Endothelial cell of umbilical vein (primary cell): Measurements from ENCODE around the gene ULK4. TPM values are rescaled to one million over a fixed set of nuclear protein-coding genes. Genes with fewer than 3 reads are reported as not detected.

Experiments
- BruUV-seq: library from RNA; stranded (reverse); fragments of 400-500 nt; replicated peaks from 2 replicates; lab custom pipeline; 2021; lab: Mats Ljungman, UMichigan
- CTCF ChIA-PET: fragments of 300-600, 350-600 bp; sonication (Branson Sonifier 250); formaldehyde crosslinking; loops from one replicate; lab custom pipeline; 2021; ENCODE audit warnings: antibody characterized with exemption, inconsistent platforms; lab: Charles Lee
- POLR2A ChIA-PET: fragments of 300-600, 350-600 bp; sonication (Branson Sonifier 250); formaldehyde crosslinking; loops from one replicate; lab custom pipeline; 2021; ENCODE audit warnings: antibody characterized with exemption, inconsistent platforms; lab: Charles Lee
- DNase-seq: peaks from one replicate; pipeline ENCODE4 v3.0.0-alpha.2; 2011; ENCODE audit warnings: low read depth, low spot score
- FAIRE-seq: peaks from 2 replicates; lab custom pipeline; 2011; peaks lifted over from hg19 to GRCh38; lab: Jason Lieb, UNC
- H2AFZ ChIP-seq: 2 replicates; pipeline ENCODE4 v1.6.0; 2012; ENCODE audit warnings: low read depth, low read length, control low read depth, inconsistent platforms
- H3K27ac ChIP-seq: 2 replicates; pipeline ENCODE4 v1.5.1; 2011; ENCODE audit warnings: low read depth, mild to moderate bottlenecking, control low read depth, low read length, moderate library complexity; ENCODE audit not compliant: insufficient read depth
- H3K27me3 ChIP-seq, 2 experiments: 2 replicates each; pipeline versions ENCODE4 v1.6.0 to v1.6.1; 2011; ENCODE audit warnings: low read length in 2 of 2, mixed read lengths in 1 of 2; ENCODE audit not compliant: control insufficient read depth in 2 of 2, insufficient read depth in 2 of 2
- H3K36me3 ChIP-seq, 2 experiments: 2 replicates in 1 of 2; 3 replicates in 1 of 2; pipeline ENCODE4 v1.5.1; 2011; ENCODE audit warnings: low read length in 2 of 2, mild to moderate bottlenecking in 1 of 2, moderate library complexity in 1 of 2; ENCODE audit not compliant: control insufficient read depth in 2 of 2, insufficient read depth in 2 of 2; ENCODE audit errors: extremely low read depth in 1 of 2
- H3K4me1 ChIP-seq: 3 replicates; pipeline ENCODE4 v1.5.1; 2011; ENCODE audit warnings: mild to moderate bottlenecking, low read length; ENCODE audit not compliant: control insufficient read depth, insufficient read depth; ENCODE audit errors: extremely low read depth
- H3K4me2 ChIP-seq: 2 replicates; pipeline ENCODE4 v1.6.1; 2011; ENCODE audit warnings: low read length, control low read depth, mixed read lengths; ENCODE audit not compliant: insufficient read depth
- H3K4me3 ChIP-seq, 3 experiments: fragments of 200-600 bp in 1 of 3; sonication (generic), shearing (Covaris generic) in 1 of 3; replicated peaks in 1 of 3; 2 replicates each; pipeline ENCODE4 v1.5.1; 2011 to 2016; ENCODE audit warnings: control low read depth in 3 of 3, low read length in 3 of 3, mild to moderate bottlenecking in 2 of 3, inconsistent platforms in 1 of 3, low read depth in 1 of 3, moderate library complexity in 1 of 3; ENCODE audit not compliant: insufficient read depth in 1 of 3
- H3K79me2 ChIP-seq: 2 replicates; pipeline ENCODE4 v1.6.0; 2012; ENCODE audit warnings: low read length, inconsistent platforms; ENCODE audit not compliant: control insufficient read depth, insufficient read depth
- H3K9ac ChIP-seq: replicated peaks from 2 replicates; pipeline ENCODE3; 2011; ENCODE audit warnings: low read length, control low read depth; ENCODE audit not compliant: insufficient read depth; ENCODE audit errors: extremely low read depth
- H3K9me1 ChIP-seq: replicated peaks from 3 replicates; pipeline ENCODE4 v1.6.0; 2011; ENCODE audit warnings: mild to moderate bottlenecking, low read length; ENCODE audit not compliant: control insufficient read depth, insufficient read depth; ENCODE audit errors: extremely low read depth
- H3K9me3 ChIP-seq: replicated peaks from 2 replicates; pipeline ENCODE4 v1.5.1; 2012; ENCODE audit warnings: low read length, inconsistent platforms; ENCODE audit not compliant: control insufficient read depth, insufficient read depth
- H4K20me1 ChIP-seq: replicated peaks from 2 replicates; pipeline ENCODE3; 2011; ENCODE audit warnings: mild to moderate bottlenecking, low read length; ENCODE audit not compliant: control insufficient read depth, insufficient read depth; ENCODE audit errors: extremely low read depth
- CTCF ChIP-seq, 2 donors: IDR thresholded peaks; 1 replicate in 1 of 2; 2 replicates in 1 of 2; pipeline ENCODE4 v1.5.1; 2011; ENCODE audit warnings: low read length in 2 of 2, mild to moderate bottlenecking in 2 of 2, moderate library complexity in 2 of 2, control low read depth in 1 of 2, inconsistent platforms in 1 of 2, low read depth in 1 of 2; ENCODE audit not compliant: insufficient read depth in 1 of 2; ENCODE audit errors: extremely low read depth in 1 of 2
- EZH2 ChIP-seq: IDR thresholded peaks from 2 replicates; pipeline ENCODE4 v1.6.1; 2012; ENCODE audit warnings: borderline replicate concordance, low read depth, mild to moderate bottlenecking, moderate library complexity, low read length, inconsistent platforms; ENCODE audit not compliant: severe bottlenecking
- FOS ChIP-seq: IDR thresholded peaks from 2 replicates; pipeline ENCODE4 v1.6.1; 2011; ENCODE audit warnings: mild to moderate bottlenecking, low read length, moderate library complexity, borderline replicate concordance; ENCODE audit not compliant: insufficient read depth
- GATA2 ChIP-seq: IDR thresholded peaks from 2 replicates; pipeline ENCODE4 v1.7.0; 2011; ENCODE audit warnings: low read depth, mild to moderate bottlenecking, moderate library complexity, mixed read lengths, low read length; ENCODE audit not compliant: insufficient read length, insufficient read depth
- JUN ChIP-seq: IDR thresholded peaks from 2 replicates; pipeline ENCODE4 v1.6.1; 2011; ENCODE audit warnings: borderline replicate concordance, low read depth; ENCODE audit not compliant: insufficient read length, insufficient read depth
- MYC ChIP-seq: IDR thresholded peaks from one replicate; pipeline ENCODE4 v1.6.1; 2011; ENCODE audit warnings: mild to moderate bottlenecking, low read depth, low read length
- POLR2A ChIP-seq: IDR thresholded peaks from 2 replicates; pipeline ENCODE4 v1.6.1; 2012; ENCODE audit warnings: low read depth, mild to moderate bottlenecking, control low read depth, low read length
- POLR2AphosphoS5 ChIP-seq: IDR thresholded peaks from 2 replicates; pipeline ENCODE4 v1.6.1; 2012; ENCODE audit warnings: low read depth, mild to moderate bottlenecking, control low read depth, low read length, moderate library complexity; ENCODE audit not compliant: insufficient read depth
- dilution Hi-C: fragments of 300-500 bp; cut with MboI; formaldehyde crosslinking; loops from one replicate; pipeline ENCODE4 v1.15.0; 2019; ENCODE audit warnings: low sequenced_read_pairs; ENCODE audit not compliant: extremely low pct_ligation_motif_present
- intact Hi-C: fragments of 100-400 bp; cut with micrococcal nuclease; formaldehyde crosslinking; loops from one replicate; pipeline ENCODE4 v1.10.0; 2022
- polyA plus RNA-seq, 4 experiments: library from polyadenylated mRNA; depleted of rRNA in 3 of 4; stranded (reverse) in 3 of 4; unstranded in 1 of 4; fragments of >200 nt; gene quantifications; 2 replicates each; pipeline versions ENCODE4 v1.2.1 to v1.2.3, GENCODE V29; 2011 to 2012; ENCODE audit warnings: missing spikeins in 1 of 4
- total RNA-seq: library from RNA; stranded (reverse); gene quantifications from 2 replicates; pipeline ENCODE4 v1.2.3, GENCODE V29; 2021
- TF ChIP-seq, protein P1 (sequence below): IDR thresholded peaks from 2 replicates; pipeline ENCODE4 v1.6.1; 2011; ENCODE audit not compliant: insufficient read depth, insufficient read length

The ULK4 gene
- total and polyA plus RNA-seq, 2 donors (not counting 3 experiments of a cell fraction or from before 2014, with no cell fraction given): 3.3 to 16.0 TPM

DNA sequence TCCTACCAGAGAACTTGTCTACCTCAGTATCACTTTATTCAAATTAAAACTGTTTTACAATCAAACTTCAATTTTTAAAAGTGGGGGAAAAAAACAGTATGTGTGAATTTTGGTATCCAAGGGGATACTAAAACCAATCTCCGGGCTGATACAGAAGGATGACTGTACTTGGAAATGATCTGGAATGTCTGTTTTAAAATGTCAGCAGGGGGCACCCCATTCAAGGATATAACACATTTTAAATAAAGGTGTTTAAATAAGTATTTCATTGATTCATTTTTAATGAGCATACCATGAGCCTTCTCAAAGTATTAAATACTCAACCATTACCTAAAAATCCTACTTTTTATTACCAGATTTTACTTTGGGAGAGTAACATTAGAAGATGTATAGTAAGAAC lies 67.9 kb downstream of the ULK4 start:
- no peaks in the 10 kb centered on the region for H3K9me1 ChIP-seq
- no peak overlapping the region for H3K27ac ChIP-seq
- no peak overlapping the region for H2AFZ ChIP-seq
- TF ChIP-seq FOS: no peak
- no peak for TF ChIP-seq MYC
- peak; percentile 14 to 22 for TF ChIP-seq CTCF (IDR thresholded peaks at IDR 0.05; ENCODE audit: extremely low read depth in 1 of 2, insufficient read depth in 1 of 2, low read depth in 1 of 2, low read length in 2 of 2)
- intact Hi-C loops: loop anchor here (1.0 to 2.0 kb wide), 7 partner anchors 69 to 549 kb away; partner anchors contain the start of gene ULK4
- POLR2A ChIA-PET: no interaction called here
- H3K9ac ChIP-seq: no peak overlapping the region
- H3K79me2 ChIP-seq: no peaks in the 10 kb centered on the region
- H3K4me2 ChIP-seq: no peak overlapping the region
- no peaks in the 10 kb centered on the region for H3K9me3 ChIP-seq
- CTCF ChIA-PET: interaction anchor here (2.3 to 7.4 kb wide), 3 partner anchors 205 to 549 kb away, joined by 9 to 105 read pairs (median 52); no protein-coding TSS in a partner anchor
- FAIRE-seq: peak; percentile 55
- BruUV-seq: no TSS peak
- H3K4me3 ChIP-seq: no peak overlapping the region
- dilution Hi-C loops: no loop called here
- H3K4me1 ChIP-seq: no peaks in the 10 kb centered on the region
- H3K36me3 ChIP-seq: no peaks in the 10 kb centered on the region
- no peaks in the 10 kb centered on the region for H4K20me1 ChIP-seq
- peak; percentile 75 for DNase-seq
- H3K27me3 ChIP-seq: no peaks in the 10 kb centered on the region

DNA sequence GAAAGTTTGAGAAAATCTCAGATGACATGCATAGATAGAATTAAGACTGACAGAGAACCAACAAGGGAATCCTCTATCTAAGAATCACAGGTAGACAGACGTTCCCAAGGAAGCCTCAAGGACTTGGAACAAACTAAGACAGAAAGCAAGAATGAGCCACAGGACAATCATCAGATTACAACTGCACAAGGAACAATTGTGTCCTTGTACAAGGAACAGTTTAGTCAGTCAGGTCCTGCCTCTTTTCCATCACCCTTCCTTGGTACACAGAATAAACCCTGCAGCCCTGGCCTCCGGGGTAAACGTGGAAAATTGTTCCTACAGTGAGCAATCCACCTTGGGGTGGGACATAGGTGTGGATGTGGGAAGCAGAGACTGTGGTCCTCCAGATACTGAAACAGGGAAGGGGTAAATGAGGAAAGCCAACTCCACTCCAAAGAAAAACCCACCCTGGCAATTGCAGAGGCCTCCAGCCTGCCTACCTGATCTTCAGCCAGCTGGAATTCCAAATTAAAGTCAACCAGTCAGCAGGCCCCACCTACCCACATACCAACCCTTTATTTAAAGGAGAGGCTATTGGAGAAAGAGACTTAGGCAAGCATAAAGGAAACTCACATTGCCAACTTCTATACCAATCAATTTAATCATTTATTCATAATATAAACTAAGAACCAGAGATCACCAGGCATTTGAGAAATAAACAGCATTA lies 73.4 kb downstream of the ULK4 start:
- no peaks in the 10 kb centered on the region for H3K9me3 ChIP-seq
- H3K4me2 ChIP-seq: no peak overlapping the region
- CTCF ChIA-PET: interaction anchor here (1.1 to 1.4 kb wide), 2 partner anchors 303 to 306 kb away, joined by 3 read pairs; no protein-coding TSS in a partner anchor
- DNase-seq (no peak), FAIRE-seq (no peak)
- no peaks in the 10 kb centered on the region for H4K20me1 ChIP-seq
- H3K9me1 ChIP-seq: no peaks in the 10 kb centered on the region
- no peak overlapping the region for H3K27ac ChIP-seq
- BruUV-seq: no TSS peak
- POLR2A ChIA-PET: no interaction called here
- intact Hi-C loops (no loop called here), dilution Hi-C loops (no loop called here)
- H3K36me3 ChIP-seq: no peaks in the 10 kb centered on the region
- H2AFZ ChIP-seq: no peak overlapping the region
- no peak overlapping the region for H3K9ac ChIP-seq
- no peak for TF ChIP-seq FOS
- no peak for TF ChIP-seq POLR2AphosphoS5
- no peak for TF ChIP-seq GATA2
- no peak for TF ChIP-seq EZH2
- TF ChIP-seq, protein P1, sequence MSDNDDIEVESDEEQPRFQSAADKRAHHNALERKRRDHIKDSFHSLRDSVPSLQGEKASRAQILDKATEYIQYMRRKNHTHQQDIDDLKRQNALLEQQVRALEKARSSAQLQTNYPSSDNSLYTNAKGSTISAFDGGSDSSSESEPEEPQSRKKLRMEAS: no peak
- TF ChIP-seq JUN: no peak
- no peak for TF ChIP-seq MYC
- no peak for TF ChIP-seq POLR2A
- TF ChIP-seq CTCF (IDR thresholded peaks at IDR 0.05; ENCODE audit: extremely low read depth in 1 of 2, insufficient read depth in 1 of 2, low read depth in 1 of 2, low read length in 2 of 2): no peak
- no peaks in the 10 kb centered on the region for H3K27me3 ChIP-seq
- H3K4me1 ChIP-seq: no peaks in the 10 kb centered on the region
- no peak overlapping the region for H3K4me3 ChIP-seq
- H3K79me2 ChIP-seq: no peaks in the 10 kb centered on the region
